GM20431 (cell line): ENCODE measurements around the gene KRT6C.
"Not testable (repeated sequence)": the region's sequence is repeated elsewhere in the genome, so short reads cannot be mapped to it uniquely, and the experiment has no call there.

Experiments
- in situ Hi-C: fragments of 300-500 bp; cut with MseI, MboI; formaldehyde crosslinking; loops from one replicate; pipeline ENCODE4 v1.15.0; 2020; ENCODE audit warnings: low sequenced_read_pairs; ENCODE audit not compliant: unreplicated experiment

The KRT6C gene

GRCh38 chr12:52464897-52465296, 8.7 kb downstream of the KRT6C start:
- in situ Hi-C loops: no loop called here

- in situ Hi-C loops: no loop called here
These were observed 11.9 kb downstream of the KRT6C start for GRCh38 chr12:52461693-52462092.

- in situ Hi-C loops: no loop called here
These were observed 14.7 kb downstream of the KRT6C start for GRCh38 chr12:52458861-52459260.

- in situ Hi-C loops: no loop called here
These were observed 17.8 kb downstream of the KRT6C start for GRCh38 chr12:52455821-52456220.

DNA sequence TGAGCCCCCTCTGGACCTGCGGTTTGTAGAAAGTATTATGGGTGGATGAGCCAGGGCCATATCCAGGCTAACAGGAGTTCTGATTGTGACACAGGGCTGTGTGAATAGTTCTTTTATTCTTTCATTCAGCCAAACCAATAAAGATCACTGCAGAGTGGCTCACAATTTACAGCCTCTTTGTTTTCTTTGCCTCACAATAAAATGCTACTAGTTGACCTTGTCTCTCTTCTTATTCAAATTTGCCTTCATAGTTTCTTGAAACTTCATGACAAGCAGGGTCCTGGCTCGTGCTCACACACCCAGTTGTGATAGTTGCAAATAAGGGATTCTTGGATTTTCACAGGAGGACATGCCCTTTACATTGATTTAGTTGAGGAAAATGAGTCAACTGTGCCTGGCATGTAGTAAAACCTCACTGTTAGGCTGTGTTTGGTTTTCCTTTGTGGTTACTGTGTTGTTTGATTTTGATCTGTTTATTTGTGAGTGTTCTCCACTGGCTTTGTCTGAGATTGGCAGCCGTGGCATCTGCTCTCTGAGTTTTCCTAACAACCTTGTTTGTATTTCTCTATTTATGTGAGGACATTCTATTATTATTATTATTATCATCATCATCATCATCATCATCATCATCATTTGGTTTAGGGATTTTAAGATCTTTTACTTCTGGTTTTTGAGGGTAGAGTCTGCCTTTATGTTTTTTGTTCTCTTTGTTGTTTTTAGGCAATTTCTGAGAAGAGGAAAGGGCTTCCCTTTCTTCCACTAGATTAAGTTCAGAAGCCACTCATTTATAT, 19.0 kb downstream of the KRT6C start:
- in situ Hi-C loops: no loop called here

- in situ Hi-C loops: no loop called here
These were observed 21.5 kb downstream of the KRT6C start, which contains the start of gene KRT6B for GRCh38 chr12:52452101-52452500. Gene KRT6B, minus strand, starts transcription at chr12:52452146. Its CDS starts 68 bp downstream, at chr12:52452078.

DNA sequence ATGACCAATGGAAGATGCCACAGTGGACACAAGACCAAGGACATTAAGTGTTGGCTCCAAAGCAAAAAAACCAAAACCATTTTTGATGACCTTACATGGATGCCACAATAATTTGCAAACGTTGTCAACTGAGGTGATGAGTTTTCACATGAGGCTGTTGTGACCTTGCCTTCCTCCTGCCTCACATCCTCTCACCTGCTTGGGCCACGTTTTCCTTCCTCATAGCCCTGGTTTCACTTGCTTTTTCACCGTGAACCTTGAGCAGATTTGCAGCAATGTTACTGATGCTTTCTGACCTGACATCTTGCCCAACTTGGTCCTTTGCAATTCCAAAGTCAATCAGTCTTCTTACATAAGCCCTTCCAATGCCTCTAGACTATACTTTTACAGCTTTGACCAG, 25.4 kb downstream of the KRT6C start:
- in situ Hi-C loops: no loop called here

- in situ Hi-C loops: not testable (repeated sequence)
These were observed 26.4 kb downstream of the KRT6C start for GRCh38 chr12:52447196-52447595.

DNA sequence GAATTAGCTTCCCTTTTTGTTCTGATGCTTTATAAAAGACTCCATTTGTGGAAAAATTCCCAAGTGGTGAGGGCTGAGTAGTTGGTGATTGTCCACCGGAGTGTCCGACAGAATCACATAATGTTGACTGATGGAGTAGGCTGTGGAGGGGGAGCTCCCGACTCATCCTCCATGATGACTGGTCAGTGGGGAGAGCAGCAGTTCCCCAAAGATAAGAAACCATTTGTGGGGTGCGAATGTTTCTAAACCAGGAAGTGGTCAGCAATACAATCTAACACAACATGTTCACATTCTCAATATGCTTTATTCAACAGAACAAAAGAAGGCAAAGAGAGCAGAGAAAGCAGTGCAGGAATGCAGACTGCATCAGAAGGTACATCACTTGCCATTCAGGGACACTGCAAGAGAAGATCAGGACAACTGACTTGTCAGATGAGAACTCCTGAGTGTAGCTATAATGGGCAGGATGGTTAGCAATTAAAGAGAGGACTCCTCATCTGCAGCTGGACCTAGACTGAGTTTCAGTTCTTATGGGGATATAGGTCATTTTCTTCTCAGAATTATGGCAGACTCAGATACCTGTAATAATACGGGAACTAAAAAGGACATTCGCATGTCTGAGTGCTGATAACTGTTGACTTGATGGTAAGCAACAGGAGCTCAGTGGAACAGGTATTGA, 27.1 kb downstream of the KRT6C start:
- in situ Hi-C loops: no loop called here

DNA sequence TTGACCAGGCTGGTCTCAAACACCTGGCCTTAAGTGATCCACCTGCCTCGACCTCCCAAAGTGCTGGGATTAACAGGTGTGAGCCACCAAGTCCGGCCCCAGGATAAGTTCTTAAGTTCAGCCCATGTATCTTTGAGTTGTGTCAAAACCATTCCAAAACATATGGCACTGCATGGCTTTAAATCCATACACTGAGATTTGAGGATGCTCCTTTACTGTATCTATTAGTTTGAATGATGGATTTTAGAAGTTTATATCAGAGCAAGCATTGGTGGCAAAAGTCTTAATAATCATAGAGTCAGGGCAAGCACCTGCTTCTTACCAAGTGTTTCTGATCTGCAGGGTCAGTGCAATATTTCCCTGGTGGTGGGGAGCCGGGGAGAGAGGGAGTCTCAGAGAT, 27.7 kb downstream of the KRT6C start:
- in situ Hi-C loops: no loop called here

- in situ Hi-C loops: no loop called here
These were observed 28.7 kb downstream of the KRT6C start for GRCh38 chr12:52444647-52445595.

DNA sequence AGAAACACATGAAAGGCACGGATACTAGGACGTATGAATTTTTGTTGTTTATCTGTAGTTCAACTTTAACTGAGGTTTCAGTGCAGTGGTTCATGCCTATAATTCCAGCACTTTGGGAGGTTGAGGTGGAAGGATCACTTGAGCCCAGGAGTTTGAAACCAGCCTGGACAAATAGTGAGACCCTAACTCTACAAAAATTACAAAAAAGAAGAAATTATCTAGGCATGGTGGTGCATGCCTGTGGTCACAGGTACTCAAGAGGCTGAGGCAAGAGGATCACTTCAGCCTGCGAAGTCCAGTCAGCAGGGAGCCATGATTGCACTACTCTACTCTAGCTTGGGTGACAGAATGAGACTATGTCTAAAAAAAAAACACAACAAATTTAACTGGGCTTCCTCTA, 29.6 kb downstream of the KRT6C start:
- in situ Hi-C loops: no loop called here

GRCh38 chr12:52442600-52443061, 31.0 kb downstream of the KRT6C start:
- in situ Hi-C loops: no loop called here

- in situ Hi-C loops: no loop called here
These were observed 32.2 kb downstream of the KRT6C start for GRCh38 chr12:52441320-52441911.

DNA sequence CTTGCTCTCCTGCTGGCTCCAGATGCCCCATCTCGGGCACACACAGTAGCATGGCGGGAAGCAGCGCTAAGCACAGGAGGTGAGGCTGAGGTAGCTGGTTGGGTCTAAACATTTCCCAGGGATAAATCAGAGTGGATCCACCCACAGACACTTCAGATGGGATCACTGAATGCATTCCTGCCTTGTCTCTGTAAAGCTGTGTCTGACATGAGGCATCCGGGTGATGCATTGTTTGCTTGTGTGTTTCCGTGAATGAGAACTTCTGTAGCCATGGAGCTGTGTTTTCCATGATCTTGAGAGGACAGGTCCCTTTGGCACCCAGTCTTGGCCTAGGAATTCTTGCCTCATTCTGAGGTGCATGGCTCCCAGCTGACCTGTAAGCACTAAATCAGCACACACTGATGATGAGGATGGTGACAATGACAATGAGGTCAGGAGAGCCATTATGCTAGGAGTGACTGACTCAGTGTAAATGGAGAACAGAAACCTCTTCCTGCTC, 32.7 kb downstream of the KRT6C start:
- in situ Hi-C loops: no loop called here

- in situ Hi-C loops: no loop called here
These were observed 33.8 kb downstream of the KRT6C start for GRCh38 chr12:52439845-52440244.

GRCh38 chr12:52439420-52439819, 34.2 kb downstream of the KRT6C start:
- in situ Hi-C loops: no loop called here

GRCh38 chr12:52438305-52439301, 35.0 kb downstream of the KRT6C start:
- in situ Hi-C loops: no loop called here

GRCh38 chr12:52437508-52437907, 36.1 kb downstream of the KRT6C start:
- in situ Hi-C loops: no loop called here
